Neural progenitor cell (in vitro differentiated cells): ENCODE data around the gene ISOC1. TPM values are rescaled to one million over a fixed set of nuclear protein-coding genes. Genes with fewer than 3 reads are reported as not detected.

Experiments used
- DNase-seq: peaks from one replicate; pipeline ENCODE4 v3.0.0-alpha.2; 2016; ENCODE audit warnings: low spot score
- H2AFZ ChIP-seq: fragments of 200-600 bp; sonication (generic); replicated peaks from 2 replicates; pipeline ENCODE4 v1.6.1; 2016; ENCODE audit warnings: antibody characterized with exemption
- H3F3A ChIP-seq: fragments of 200-600 bp; sonication (generic); 2 replicates; pipeline ENCODE4 v1.6.1; 2016; ENCODE audit warnings: antibody characterized with exemption, low read depth
- H3K27ac ChIP-seq: fragments of 200-600 bp; sonication (generic); 2 replicates; pipeline ENCODE4 v1.5.1; 2016; ENCODE audit warnings: mild to moderate bottlenecking
- H3K27me3 ChIP-seq: fragments of 200-600 bp; sonication (generic); 2 replicates; pipeline ENCODE4 v1.6.1; 2016; ENCODE audit warnings: mild to moderate bottlenecking, moderate library complexity
- H3K36me3 ChIP-seq: fragments of 200-600 bp; sonication (generic); 2 replicates; pipeline ENCODE4 v1.5.1; 2016
- H3K4me1 ChIP-seq: fragments of 200-600 bp; sonication (generic); 2 replicates; pipeline ENCODE4 v1.6.1; 2016; ENCODE audit warnings: mixed run types
- H3K4me2 ChIP-seq: fragments of 200-600 bp; sonication (generic); 2 replicates; pipeline ENCODE4 v1.6.1; 2016
- H3K4me3 ChIP-seq: fragments of 200-600 bp; sonication (generic); 2 replicates; pipeline ENCODE4 v1.5.1; 2016
- H3K79me2 ChIP-seq: fragments of 200-600 bp; sonication (generic); 2 replicates; pipeline ENCODE4 v1.6.1; 2016; ENCODE audit warnings: low read depth
- H3K9ac ChIP-seq: fragments of 200-600 bp; sonication (generic); 2 replicates; pipeline ENCODE4 v1.6.1; 2016
- H3K9me3 ChIP-seq: fragments of 200-600 bp; sonication (generic); 2 replicates; pipeline ENCODE4 v1.5.1; 2016; ENCODE audit warnings: low read depth
- H4K20me1 ChIP-seq: fragments of 200-600 bp; sonication (generic); 2 replicates; pipeline ENCODE4 v1.6.1; 2016; ENCODE audit warnings: low read depth
- H3K27ac Mint-ChIP-seq: 3 replicates; pipeline ENCODE4 v1.8.0; 2021; ENCODE audit warnings: mixed read lengths
- H3K27me3 Mint-ChIP-seq: 2 replicates; pipeline ENCODE4 v1.8.0; 2022; ENCODE audit warnings: low read depth, mild to moderate bottlenecking, inconsistent platforms, moderate library complexity, mixed read lengths; ENCODE audit not compliant: insufficient read depth
- H3K36me3 Mint-ChIP-seq: 3 replicates; pipeline ENCODE4 v1.8.0; 2021; ENCODE audit warnings: mixed read lengths
- H3K4me1 Mint-ChIP-seq: 3 replicates; pipeline ENCODE4 v1.8.0; 2021; ENCODE audit warnings: mixed read lengths
- H3K4me3 Mint-ChIP-seq: 3 replicates; pipeline ENCODE4 v1.8.0; 2021; ENCODE audit warnings: mild to moderate bottlenecking, moderate library complexity, mixed read lengths
- H3K9me3 Mint-ChIP-seq: 3 replicates; pipeline ENCODE4 v1.8.0; 2020; ENCODE audit warnings: mixed read lengths
- CTCF ChIP-seq: fragments of 200-600 bp; sonication (generic); IDR thresholded peaks from 2 replicates; pipeline ENCODE4 v1.5.1; 2017; ENCODE audit warnings: antibody characterized with exemption, mild to moderate bottlenecking
- EZH2 ChIP-seq: fragments of 200-600 bp; sonication (generic); IDR thresholded peaks from 2 replicates; pipeline ENCODE4 v1.6.1; 2017; ENCODE audit warnings: antibody characterized with exemption, mild to moderate bottlenecking, moderate library complexity
- EZH2phosphoT487 ChIP-seq: fragments of 200-600 bp; sonication (generic); IDR thresholded peaks from 2 replicates; pipeline ENCODE4 v1.6.1; 2017; ENCODE audit warnings: antibody characterized with exemption
- total RNA-seq: library from RNA; depleted of rRNA; stranded (reverse); fragments of >200 nt; gene quantifications from 2 replicates; pipeline ENCODE4 v1.2.3, GENCODE V29; 2015; ENCODE audit warnings: low replicate concordance

The ISOC1 gene
- total RNA-seq, 1 donor from 2014 or later = 35.7 TPM

DNA sequence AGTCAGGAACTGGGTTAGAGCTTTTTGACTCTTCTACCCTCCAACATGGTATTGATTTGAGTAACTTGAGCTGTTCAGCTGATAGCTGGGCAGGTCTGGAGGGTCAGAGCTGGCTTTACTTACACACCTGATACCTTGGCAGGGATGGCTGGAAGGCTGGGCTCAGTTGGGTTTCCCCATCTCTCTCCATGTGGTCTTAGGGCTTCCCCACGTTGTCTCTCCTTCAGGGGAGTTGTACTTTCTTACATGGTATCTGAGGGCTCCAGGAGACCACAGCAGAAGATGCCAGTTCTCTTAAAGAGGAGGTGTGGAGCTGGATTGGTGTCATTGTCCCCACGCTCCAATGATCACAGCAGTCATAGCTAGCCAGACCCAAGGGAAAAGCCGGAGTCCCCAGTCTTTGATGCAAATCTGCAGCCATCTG, 25.6 kb downstream of the ISOC1 start:
- Mint-ChIP-seq H3K4me3 (no peak overlapping the region), H3K36me3 (no peaks in the 10 kb centered on the region), H3K27me3 (no peaks in the 10 kb centered on the region), H3K9me3 (no peaks in the 10 kb centered on the region), H3K27ac (no peak overlapping the region), H3K4me1 (no peaks in the 10 kb centered on the region)
- no peak for DNase-seq
- Histone ChIP-seq H3K4me1 (no peaks in the 10 kb centered on the region), H2AFZ (no peak overlapping the region), H3K27me3 (no peaks in the 10 kb centered on the region), H3K4me3 (no peak overlapping the region), H4K20me1 (no peaks in the 10 kb centered on the region), H3K79me2 (no peaks in the 10 kb centered on the region), H3K36me3 (no peaks in the 10 kb centered on the region), H3F3A (no peaks in the 10 kb centered on the region), H3K9me3 (no peaks in the 10 kb centered on the region), H3K4me2 (no peak overlapping the region), H3K27ac (no peak overlapping the region), H3K9ac (no peak overlapping the region)
- no peak for TF ChIP-seq EZH2
- TF ChIP-seq CTCF = no peak
- TF ChIP-seq EZH2phosphoT487 = no peak

DNA sequence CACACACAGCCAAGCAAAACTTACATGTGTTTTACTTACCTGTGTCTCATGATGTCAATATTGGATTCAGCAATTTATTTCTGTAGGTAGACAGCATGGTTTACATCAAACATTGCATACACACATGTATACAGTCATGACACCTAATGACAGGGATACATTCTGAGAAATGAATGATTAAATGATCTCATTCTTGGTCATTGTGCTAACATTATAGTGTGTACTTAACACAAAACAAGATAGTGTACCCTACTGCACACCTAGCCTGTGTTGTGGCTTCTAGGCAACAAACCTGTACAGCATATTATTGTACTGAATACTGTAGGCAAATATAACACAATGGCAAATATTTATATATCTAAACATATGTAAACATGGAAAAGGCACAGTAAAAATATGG, 28.0 kb downstream of the ISOC1 start:
- no peaks in the 10 kb centered on the region for H3K36me3 Mint-ChIP-seq
- H3K9me3 Mint-ChIP-seq = no peaks in the 10 kb centered on the region
- no peaks in the 10 kb centered on the region for H4K20me1 ChIP-seq
- no peak for DNase-seq
- peaks cover 8% of the 10 kb centered on the region for H3K4me1 ChIP-seq
- no peaks in the 10 kb centered on the region for H3F3A ChIP-seq
- H3K4me3 Mint-ChIP-seq = no peak overlapping the region
- no peaks in the 10 kb centered on the region for H3K27me3 Mint-ChIP-seq
- H3K36me3 ChIP-seq = no peaks in the 10 kb centered on the region
- no peaks in the 10 kb centered on the region for H3K27me3 ChIP-seq
- H3K27ac Mint-ChIP-seq = no peak overlapping the region
- H3K27ac ChIP-seq = no peak overlapping the region
- no peak overlapping the region for H3K4me3 ChIP-seq
- TF ChIP-seq EZH2 (no peak), CTCF (no peak), EZH2phosphoT487 (no peak)
- no peak overlapping the region for H2AFZ ChIP-seq
- H3K4me2 ChIP-seq = no peak overlapping the region
- no peaks in the 10 kb centered on the region for H3K79me2 ChIP-seq
- no peak overlapping the region for H3K9ac ChIP-seq
- no peaks in the 10 kb centered on the region for H3K4me1 Mint-ChIP-seq
- no peaks in the 10 kb centered on the region for H3K9me3 ChIP-seq

DNA sequence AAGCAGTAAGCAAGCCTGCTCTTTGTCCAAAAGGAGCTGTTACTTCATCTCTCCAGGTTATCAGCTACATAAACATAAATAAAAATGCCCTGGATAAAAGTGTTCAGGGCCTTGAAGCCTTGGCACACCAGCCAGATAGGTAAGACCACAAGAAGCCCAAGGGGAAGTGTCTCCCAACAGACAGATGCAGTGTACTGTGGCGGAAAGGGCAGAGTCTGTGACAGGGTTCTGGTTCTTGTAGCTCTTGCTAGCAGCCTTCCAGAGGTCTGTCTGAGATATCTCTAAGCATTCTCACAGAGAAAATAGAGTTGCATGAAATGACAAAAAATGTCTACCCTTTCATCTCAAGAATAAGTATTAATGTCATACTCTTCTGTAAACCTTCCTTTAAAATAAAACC, 30.1 kb downstream of the ISOC1 start:
- Histone ChIP-seq H3K9me3 (no peaks in the 10 kb centered on the region), H3K4me3 (no peak overlapping the region), H3K4me1 (peaks cover 8% of the 10 kb centered on the region), H3K27ac (no peak overlapping the region), H2AFZ (peak overlapping the region; percentile 13), H3K36me3 (no peaks in the 10 kb centered on the region), H3K9ac (no peak overlapping the region), H3K27me3 (no peaks in the 10 kb centered on the region), H3F3A (no peaks in the 10 kb centered on the region), H3K79me2 (no peaks in the 10 kb centered on the region), H4K20me1 (no peaks in the 10 kb centered on the region), H3K4me2 (no peak overlapping the region)
- DNase-seq = no peak
- no peaks in the 10 kb centered on the region for H3K4me1 Mint-ChIP-seq
- no peak overlapping the region for H3K27ac Mint-ChIP-seq
- H3K4me3 Mint-ChIP-seq = no peak overlapping the region
- TF ChIP-seq CTCF (no peak), EZH2phosphoT487 (no peak), EZH2 (no peak)
- no peaks in the 10 kb centered on the region for H3K9me3 Mint-ChIP-seq
- no peaks in the 10 kb centered on the region for H3K27me3 Mint-ChIP-seq
- no peaks in the 10 kb centered on the region for H3K36me3 Mint-ChIP-seq

- H3K9me3 ChIP-seq = no peaks in the 10 kb centered on the region
- no peaks in the 10 kb centered on the region for H3K27me3 ChIP-seq
- H3K4me2 ChIP-seq = no peak overlapping the region
- no peak overlapping the region for H3K9ac ChIP-seq
- H3K36me3 Mint-ChIP-seq = no peaks in the 10 kb centered on the region
- peaks cover 8% of the 10 kb centered on the region for H3K4me1 ChIP-seq
- H3K4me1 Mint-ChIP-seq = no peaks in the 10 kb centered on the region
- H3K36me3 ChIP-seq = no peaks in the 10 kb centered on the region
- no peaks in the 10 kb centered on the region for H3K27me3 Mint-ChIP-seq
- no peaks in the 10 kb centered on the region for H4K20me1 ChIP-seq
- no peak overlapping the region for H2AFZ ChIP-seq
- no peaks in the 10 kb centered on the region for H3K9me3 Mint-ChIP-seq
- TF ChIP-seq EZH2phosphoT487 = no peak
- peak; percentile 2 for TF ChIP-seq CTCF
- DNase-seq = peak; percentile 19
- no peaks in the 10 kb centered on the region for H3K79me2 ChIP-seq
- no peaks in the 10 kb centered on the region for H3F3A ChIP-seq
- no peak overlapping the region for H3K4me3 ChIP-seq
- H3K27ac Mint-ChIP-seq = no peak overlapping the region
- H3K27ac ChIP-seq = no peak overlapping the region
- no peak overlapping the region for H3K4me3 Mint-ChIP-seq
Observed at GRCh38 chr5:129125819-129126218, 31.3 kb downstream of the ISOC1 start.
